NCI-H2029 (cell line): ENCODE measurements around the gene LIM2.
"Not testable (repeated sequence)": the region's sequence is repeated elsewhere in the genome, so short reads cannot be mapped to it uniquely, and the experiment has no call there.

Experiments
- DNase-seq: peaks from one replicate; lab custom pipeline; 2025; lab: John Stamatoyannopoulos, UW

The LIM2 gene

GRCh38 chr19:51387924-51388389, at the start of gene LIM2:
Gene LIM2, minus strand, starts transcription at chr19:51387974. Its CDS starts 531 bp downstream, at chr19:51387443.
- DNase-seq, result no peak

- no peak for DNase-seq
Measured at GRCh38 chr19:51434456-51434855, 46.7 kb upstream of the LIM2 start.

GRCh38 chr19:51433043-51433442, 45.3 kb upstream of the LIM2 start:
- DNase-seq, result no peak

GRCh38 chr19:51431124-51431523, 43.4 kb upstream of the LIM2 start:
- DNase-seq, result no peak

- no peak for DNase-seq
Measured at GRCh38 chr19:51430221-51430620, 42.4 kb upstream of the LIM2 start.

- no peak for DNase-seq
Measured at GRCh38 chr19:51427201-51427600, 39.4 kb upstream of the LIM2 start.

GRCh38 chr19:51422053-51422448, 34.3 kb upstream of the LIM2 start:
- DNase-seq, result no peak

- no peak for DNase-seq
Measured at GRCh38 chr19:51421229-51422052, 33.7 kb upstream of the LIM2 start.

GRCh38 chr19:51420511-51420910, 32.7 kb upstream of the LIM2 start:
- not testable (repeated sequence) for DNase-seq

GRCh38 chr19:51418707-51419106, 30.9 kb upstream of the LIM2 start:
- no peak for DNase-seq

- no peak for DNase-seq
Measured at GRCh38 chr19:51417810-51418157, 30.0 kb upstream of the LIM2 start.

GRCh38 chr19:51417107-51417809, 29.5 kb upstream of the LIM2 start, which contains the start of gene SIGLEC10:
Gene SIGLEC10, minus strand, starts transcription at chr19:51417642. Its CDS starts 61 bp downstream, at chr19:51417581.
- no peak for DNase-seq

GRCh38 chr19:51416422-51416821, 28.6 kb upstream of the LIM2 start:
- DNase-seq, result not testable (repeated sequence)

GRCh38 chr19:51415187-51415586, 27.4 kb upstream of the LIM2 start:
- no peak for DNase-seq

GRCh38 chr19:51410950-51411748, 23.4 kb upstream of the LIM2 start:
- no peak for DNase-seq

GRCh38 chr19:51407511-51408131, 19.8 kb upstream of the LIM2 start:
- DNase-seq, result no peak

- DNase-seq, result no peak
Measured at GRCh38 chr19:51402117-51402516, 14.3 kb upstream of the LIM2 start.

GRCh38 chr19:51399936-51400335, 12.2 kb upstream of the LIM2 start:
- DNase-seq, result not testable (repeated sequence)

- no peak for DNase-seq
Measured at GRCh38 chr19:51399231-51399630, 11.5 kb upstream of the LIM2 start.

- no peak for DNase-seq
Measured at GRCh38 chr19:51398096-51398704, 10.4 kb upstream of the LIM2 start.

- DNase-seq, result not testable (repeated sequence)
Measured at GRCh38 chr19:51397453-51397852, 9.7 kb upstream of the LIM2 start.
